H54 (cell line): Measurements from ENCODE around the gene FOXO3.

Source experiments
- DNase-seq: peaks from one replicate; pipeline ENCODE4 v3.0.0; 2011; ENCODE audit warnings: low spot score, mixed read lengths; ENCODE audit not compliant: insufficient read length
- FAIRE-seq: peaks from 3 replicates; lab custom pipeline; 2011; peaks lifted over from hg19 to GRCh38; lab: Jason Lieb, UNC
- POLR2A ChIP-seq: IDR thresholded peaks from 2 replicates; pipeline ENCODE4 v1.6.1; 2011; ENCODE audit warnings: low read depth, mild to moderate bottlenecking, low read length

FOXO3 gene

GRCh38 chr6:108627692-108628550 lies 67.2 kb downstream of the FOXO3 start:
- FAIRE-seq (no peak), DNase-seq (no peak)
- no peak for TF ChIP-seq POLR2A

- FAIRE-seq (no peak), DNase-seq (no peak)
- TF ChIP-seq POLR2A, result no peak
These were observed 69.5 kb downstream of the FOXO3 start for GRCh38 chr6:108630050-108630714.

- DNase-seq (no peak), FAIRE-seq (no peak)
- no peak for TF ChIP-seq POLR2A
These were observed 71.7 kb downstream of the FOXO3 start for GRCh38 chr6:108632441-108632840.

- no peak for TF ChIP-seq POLR2A
- FAIRE-seq (no peak), DNase-seq (no peak)
These were observed 72.7 kb downstream of the FOXO3 start for GRCh38 chr6:108633436-108633835.

- no peak for TF ChIP-seq POLR2A
- FAIRE-seq, result no peak
- DNase-seq, result no peak
These were observed 74.9 kb downstream of the FOXO3 start for GRCh38 chr6:108635505-108636226.

- no peak for TF ChIP-seq POLR2A
- no peak for FAIRE-seq
These were observed 77.2 kb downstream of the FOXO3 start for GRCh38 chr6:108637963-108638362.

GRCh38 chr6:108638993-108639392 lies 78.3 kb downstream of the FOXO3 start:
- FAIRE-seq, result no peak
- no peak for DNase-seq

More at GRCh38 chr6:108637963-108638362, 77.2 kb downstream of the FOXO3 start:
- no peak for DNase-seq

GRCh38 chr6:108640104-108640503 lies 79.4 kb downstream of the FOXO3 start:
- DNase-seq, result no peak
- FAIRE-seq, result no peak
- no peak for TF ChIP-seq POLR2A

More at GRCh38 chr6:108638993-108639392, 78.3 kb downstream of the FOXO3 start:
- no peak for TF ChIP-seq POLR2A

GRCh38 chr6:108643184-108643583 lies 82.5 kb downstream of the FOXO3 start:
- no peak for TF ChIP-seq POLR2A
- FAIRE-seq, result no peak
- DNase-seq, result no peak

GRCh38 chr6:108644252-108644651 lies 83.5 kb downstream of the FOXO3 start:
- FAIRE-seq, result no peak
- DNase-seq, result no peak
- no peak for TF ChIP-seq POLR2A

GRCh38 chr6:108648191-108648590 lies 87.5 kb downstream of the FOXO3 start:
- no peak for TF ChIP-seq POLR2A
- DNase-seq, result no peak
- FAIRE-seq, result no peak

GRCh38 chr6:108650325-108650724 lies 89.6 kb downstream of the FOXO3 start:
- FAIRE-seq, result no peak
- no peak for DNase-seq
- TF ChIP-seq POLR2A, result no peak

- FAIRE-seq (no peak), DNase-seq (no peak)
- no peak for TF ChIP-seq POLR2A
These were observed 90.1 kb downstream of the FOXO3 start for GRCh38 chr6:108650781-108651180.
